COLO829 (cell line): ENCODE measurements around the gene VAV3.

ENCODE experiments used
- DNase-seq: peaks from one replicate; pipeline ENCODE4 v3.0.0; 2012; ENCODE audit warnings: low spot score

Gene VAV3

DNA sequence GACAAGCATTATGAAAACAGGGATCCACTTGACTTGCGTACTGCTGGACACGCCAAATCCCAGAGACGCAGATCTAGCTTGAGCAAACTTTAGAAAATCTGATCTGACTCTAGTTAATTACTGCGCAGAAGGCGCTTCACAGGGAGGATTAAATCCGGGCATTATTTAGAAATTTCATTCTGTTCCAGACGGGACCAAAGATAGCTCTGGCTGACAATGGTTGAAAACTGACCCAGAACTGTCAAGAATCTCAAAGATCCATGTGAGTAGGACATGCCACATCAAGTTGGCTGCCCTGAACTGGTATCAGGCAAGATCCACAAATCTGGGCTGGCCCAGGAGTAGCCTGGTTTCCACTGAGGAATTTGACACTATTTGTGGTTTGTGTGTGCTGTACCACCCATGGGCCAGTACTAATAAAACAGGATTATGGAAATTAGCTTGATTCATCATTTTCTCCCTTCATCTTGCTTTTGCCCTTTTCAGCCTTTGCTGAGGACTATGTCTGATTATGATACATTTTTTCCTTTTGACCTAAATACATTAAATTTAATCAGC, 171.0 kb downstream of the VAV3 start:
- no peak for DNase-seq

- DNase-seq, result no peak
Observed at GRCh38 chr1:107791348-107791747, 173.6 kb downstream of the VAV3 start.

DNA sequence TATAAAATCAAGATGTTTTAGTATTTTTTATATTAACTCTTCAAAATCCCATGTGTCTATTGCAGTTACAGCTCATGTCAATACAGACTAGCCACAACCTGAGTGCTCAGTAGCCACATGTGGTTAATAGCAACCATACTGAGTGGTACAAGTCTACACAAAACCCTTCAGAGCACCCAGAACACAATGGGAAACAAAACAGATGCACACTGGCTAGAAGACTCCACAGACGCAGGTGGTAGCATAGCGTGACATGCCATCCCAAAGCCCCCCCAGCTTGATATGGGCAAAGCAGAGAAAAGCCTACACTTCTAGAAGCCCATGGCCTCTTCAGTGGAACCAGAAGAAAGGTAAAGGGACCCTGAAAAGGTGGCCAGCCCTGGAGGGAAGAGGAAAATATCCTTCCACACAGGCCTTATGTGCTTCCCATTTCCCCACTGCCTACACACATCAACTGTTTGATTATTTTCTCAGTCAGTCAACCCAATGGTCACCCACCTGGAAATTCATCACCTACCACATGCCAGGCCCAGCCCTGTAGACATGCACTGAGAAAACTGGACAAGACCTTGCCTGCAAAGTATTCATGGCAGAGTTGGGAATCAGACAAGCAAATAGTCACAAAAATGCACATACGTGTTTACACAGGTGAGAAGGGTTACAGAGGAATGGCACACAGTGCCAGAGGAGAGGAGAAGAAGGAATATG, 175.0 kb downstream of the VAV3 start:
- no peak for DNase-seq

GRCh38 chr1:107788206-107789202, 176.5 kb downstream of the VAV3 start:
- no peak for DNase-seq

DNA sequence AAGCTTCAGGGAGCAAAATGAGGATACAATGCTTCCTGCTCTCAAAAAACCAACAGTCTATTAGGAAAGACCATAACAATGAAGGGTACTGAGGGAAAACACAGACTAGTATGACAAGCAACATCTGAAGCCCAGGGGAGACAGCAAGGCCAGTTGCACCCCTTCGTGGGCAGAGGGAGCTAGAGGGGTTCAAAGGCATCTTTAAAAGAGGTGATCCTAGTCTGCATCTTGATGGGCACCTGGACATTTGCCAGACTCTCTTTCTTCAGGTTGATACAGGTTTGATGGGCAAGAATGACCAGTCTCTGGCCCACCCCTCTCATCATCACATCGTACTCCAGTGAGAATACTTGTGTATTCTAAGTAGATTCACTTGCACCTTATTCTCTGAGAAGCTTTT, 177.7 kb downstream of the VAV3 start:
- no peak for DNase-seq

DNA sequence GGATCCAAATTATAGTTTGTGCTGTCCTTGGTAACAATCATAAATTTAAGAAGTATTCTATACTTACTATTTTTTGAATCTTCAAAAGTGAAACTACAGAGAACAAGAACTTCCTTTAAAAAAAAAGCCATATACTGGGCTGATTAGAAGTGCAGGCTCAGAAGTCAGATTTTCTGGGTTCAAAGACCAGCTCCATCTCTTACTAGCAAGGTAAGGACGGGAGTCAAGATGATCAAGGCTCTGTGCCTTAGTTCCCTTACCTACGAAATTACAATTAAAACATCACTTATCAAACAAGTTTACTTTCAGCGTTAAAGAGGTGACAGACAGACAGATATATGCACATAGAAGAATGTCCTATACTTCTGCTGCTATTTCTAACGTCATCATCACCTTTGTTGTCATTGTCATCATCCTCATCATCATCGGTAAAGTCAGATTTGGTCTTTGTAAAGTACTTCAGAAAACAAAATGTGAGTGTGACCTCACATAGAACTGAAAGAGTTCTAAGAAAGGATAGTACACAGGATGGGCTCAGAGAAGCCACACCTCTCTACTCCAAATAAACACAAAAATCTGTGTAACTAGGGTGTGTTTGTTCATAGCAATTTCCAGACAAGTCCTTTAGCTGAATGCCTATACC, 178.7 kb downstream of the VAV3 start:
- DNase-seq, result no peak

DNA sequence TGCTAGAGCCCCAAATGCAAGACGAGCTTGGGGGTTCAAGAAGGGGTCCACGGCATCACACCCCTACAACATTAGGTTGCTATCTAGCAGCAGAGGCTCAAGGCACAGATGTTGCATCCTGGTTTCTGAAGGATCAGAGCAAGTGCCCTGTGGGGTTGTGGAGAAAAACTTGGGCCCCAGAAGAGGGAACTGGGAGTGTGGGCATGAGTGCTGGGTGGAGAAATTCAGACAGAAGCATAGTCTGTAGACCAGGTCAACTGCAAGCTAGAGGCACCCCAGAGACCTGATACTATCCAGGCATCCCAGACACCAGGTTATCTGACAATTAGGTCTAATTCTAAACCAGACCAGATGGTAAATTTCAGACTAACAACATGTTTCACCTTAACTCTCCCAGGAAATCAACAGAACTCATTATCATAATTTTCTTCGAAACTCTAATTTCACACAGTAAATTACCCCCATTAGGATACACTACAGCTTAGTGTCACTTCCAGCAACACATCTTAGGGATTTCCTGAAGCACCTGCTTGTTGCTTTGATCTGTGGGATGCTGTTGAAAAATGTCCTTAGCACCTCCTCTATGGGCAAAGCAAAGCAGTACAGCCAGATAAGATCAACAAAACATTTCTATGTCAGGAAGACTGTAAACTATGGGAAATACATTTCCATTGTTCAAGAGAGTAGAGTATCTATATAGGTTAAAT, 179.3 kb downstream of the VAV3 start:
- no peak for DNase-seq

DNA sequence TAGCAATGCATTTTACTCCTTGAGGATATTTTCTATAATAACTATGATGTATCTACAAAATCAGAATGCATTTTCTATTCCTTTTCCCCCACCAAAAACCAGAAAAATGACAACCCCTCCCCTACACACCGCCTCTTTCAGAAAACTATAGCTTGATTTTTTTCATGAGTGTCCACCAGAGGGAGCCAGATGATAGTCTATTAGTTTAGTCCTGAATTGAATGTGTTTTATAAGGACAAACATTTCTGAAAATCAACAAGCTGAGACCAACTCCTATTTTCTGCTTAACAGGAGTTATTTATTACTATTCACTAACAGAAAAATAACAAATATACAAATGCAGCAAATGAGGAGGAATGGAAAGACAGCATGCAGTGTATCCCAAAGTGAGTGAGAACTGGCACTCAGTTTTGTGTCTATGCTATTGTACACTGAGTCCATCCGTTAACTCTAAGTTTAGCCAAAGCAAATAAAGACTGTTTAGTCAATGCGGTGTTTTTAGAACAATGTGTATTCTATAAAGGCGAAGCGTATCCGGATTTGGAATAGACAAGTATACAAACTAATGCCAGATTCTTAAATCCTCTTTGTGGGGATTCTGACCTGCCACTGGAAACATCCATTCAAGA, 182.6 kb downstream of the VAV3 start:
- DNase-seq, result peak; percentile 1

GRCh38 chr1:107781245-107781644, 183.7 kb downstream of the VAV3 start:
- DNase-seq, result no peak

DNA sequence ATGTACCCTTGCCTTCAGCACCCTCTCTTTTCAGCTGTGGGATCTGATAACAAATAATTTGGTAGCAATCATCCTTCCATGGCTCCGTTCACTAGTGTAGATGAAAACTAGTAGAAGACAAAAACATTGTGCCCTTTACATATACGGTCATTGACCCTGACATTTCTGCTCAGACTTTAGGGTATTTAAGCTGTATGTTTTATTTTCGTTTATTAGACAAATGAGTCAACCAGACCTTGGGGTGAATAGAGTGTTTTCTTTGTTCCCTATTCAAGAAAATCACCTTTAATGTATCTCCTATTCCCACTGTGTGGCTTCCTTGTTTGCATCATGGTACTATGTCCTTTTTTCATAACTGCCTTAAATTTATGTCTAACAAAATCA, 187.3 kb downstream of the VAV3 start:
- no peak for DNase-seq

DNA sequence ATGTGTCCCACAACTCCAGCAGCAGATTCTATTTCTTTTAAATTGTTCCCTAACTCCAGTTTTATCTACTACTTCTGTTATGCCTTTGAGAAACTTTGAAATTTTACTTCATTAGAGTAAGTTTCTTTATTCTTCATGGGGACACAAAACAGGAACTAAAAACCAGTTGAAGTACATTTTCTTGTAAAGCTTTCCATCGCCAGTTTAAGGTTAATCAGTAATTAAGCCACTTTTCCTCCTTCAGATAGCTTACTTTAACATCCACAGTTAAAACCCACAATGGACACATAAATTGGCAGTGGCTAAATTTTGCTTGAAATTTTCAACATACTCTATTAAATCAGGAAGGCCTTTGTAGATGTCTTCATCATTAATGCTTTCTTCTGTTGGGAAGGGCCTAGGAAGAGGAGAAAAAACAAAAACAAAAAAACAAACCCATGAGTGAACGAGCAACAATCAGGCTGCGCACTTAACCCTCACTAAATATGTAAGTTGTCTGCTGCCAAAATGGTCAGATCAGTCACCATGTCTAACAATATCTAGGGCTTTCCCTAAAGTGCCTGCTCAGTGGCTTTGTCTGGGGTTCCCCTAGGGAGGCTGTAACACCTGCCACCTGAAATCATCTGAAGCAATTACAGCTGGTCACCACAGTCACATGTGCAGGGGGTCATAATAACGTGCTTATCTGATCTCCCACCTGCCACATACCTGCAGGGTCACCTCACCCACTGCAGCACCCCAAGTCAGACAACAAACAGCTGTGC, 187.9 kb downstream of the VAV3 start:
- no peak for DNase-seq

- DNase-seq, result no peak
Observed at GRCh38 chr1:107771377-107771776, 193.6 kb downstream of the VAV3 start.

DNA sequence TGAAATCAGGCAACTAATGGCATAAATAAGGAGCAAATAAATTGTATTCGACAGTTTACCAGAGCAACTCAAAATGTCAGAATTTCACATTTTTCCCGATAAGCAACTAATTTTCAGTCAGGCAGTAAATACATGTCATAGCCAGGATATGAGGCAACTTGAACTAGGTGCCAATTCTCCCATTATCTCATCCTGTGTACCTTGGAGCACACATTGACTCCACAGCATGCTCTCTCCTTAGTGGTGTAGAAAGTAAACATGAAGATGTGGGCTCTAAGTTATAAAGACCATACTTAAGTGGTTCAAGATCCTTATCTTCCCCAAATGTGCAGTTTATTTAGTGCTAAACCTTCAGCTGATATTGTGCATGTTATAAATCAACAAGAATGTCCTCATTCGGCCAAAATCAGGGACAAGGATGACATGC, 197.8 kb downstream of the VAV3 start:
- no peak for DNase-seq

GRCh38 chr1:107766533-107766932, 198.4 kb downstream of the VAV3 start:
- no peak for DNase-seq

GRCh38 chr1:107762751-107763390, 202.1 kb downstream of the VAV3 start:
- no peak for DNase-seq

DNA sequence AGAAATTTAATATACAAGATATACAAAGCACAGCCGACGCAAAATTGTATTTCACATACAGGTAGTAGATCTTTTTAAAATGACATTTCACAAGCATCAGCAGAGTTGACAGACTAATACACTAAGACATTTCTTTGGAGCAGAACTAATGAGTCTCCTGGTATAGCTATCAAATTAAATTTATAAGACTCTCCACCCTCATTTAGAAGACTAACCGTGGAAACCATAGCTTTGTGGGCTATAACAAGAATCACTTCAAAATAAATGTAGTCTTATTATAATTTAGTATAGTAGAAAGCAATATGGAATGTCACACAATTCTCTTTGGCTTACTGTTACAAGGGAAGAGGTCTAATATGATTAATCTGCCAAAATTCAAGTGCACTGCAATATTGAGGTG, 204.9 kb downstream of the VAV3 start:
- DNase-seq, result no peak

GRCh38 chr1:107750364-107750959, 214.5 kb downstream of the VAV3 start:
- peak; percentile 28 for DNase-seq

DNA sequence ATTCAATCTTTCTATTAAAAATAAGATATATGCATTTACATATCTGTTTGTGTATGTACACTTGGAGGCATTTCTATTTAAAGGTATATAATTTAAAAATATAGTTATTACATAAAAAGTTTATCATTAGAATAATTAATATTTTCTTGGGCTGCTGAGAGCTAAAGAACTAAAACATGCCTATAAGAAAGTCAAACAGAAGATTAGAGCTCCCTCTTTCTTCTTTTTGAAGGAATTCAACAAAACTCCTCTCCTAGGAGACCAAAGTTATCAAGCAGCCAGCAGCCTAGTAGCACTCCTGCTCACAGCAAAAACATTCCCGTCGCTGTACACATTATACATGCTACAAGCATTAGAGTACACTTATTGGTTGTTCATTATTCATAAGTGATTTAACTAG, 216.4 kb downstream of the VAV3 start:
- DNase-seq, result peak; percentile 12

GRCh38 chr1:107741242-107741641, 223.7 kb downstream of the VAV3 start:
- no peak for DNase-seq

GRCh38 chr1:107740579-107740978, 224.4 kb downstream of the VAV3 start:
- no peak for DNase-seq
